DMS153 treated with DMSO at 0.1 percent for 48 hours (cell line): ENCODE data around the gene HOXD3.

Experiments used
- DNase-seq: peaks from one replicate; lab custom pipeline; 2025; ENCODE audit not compliant: unreplicated experiment; lab: John Stamatoyannopoulos, UW

Gene HOXD3

DNA sequence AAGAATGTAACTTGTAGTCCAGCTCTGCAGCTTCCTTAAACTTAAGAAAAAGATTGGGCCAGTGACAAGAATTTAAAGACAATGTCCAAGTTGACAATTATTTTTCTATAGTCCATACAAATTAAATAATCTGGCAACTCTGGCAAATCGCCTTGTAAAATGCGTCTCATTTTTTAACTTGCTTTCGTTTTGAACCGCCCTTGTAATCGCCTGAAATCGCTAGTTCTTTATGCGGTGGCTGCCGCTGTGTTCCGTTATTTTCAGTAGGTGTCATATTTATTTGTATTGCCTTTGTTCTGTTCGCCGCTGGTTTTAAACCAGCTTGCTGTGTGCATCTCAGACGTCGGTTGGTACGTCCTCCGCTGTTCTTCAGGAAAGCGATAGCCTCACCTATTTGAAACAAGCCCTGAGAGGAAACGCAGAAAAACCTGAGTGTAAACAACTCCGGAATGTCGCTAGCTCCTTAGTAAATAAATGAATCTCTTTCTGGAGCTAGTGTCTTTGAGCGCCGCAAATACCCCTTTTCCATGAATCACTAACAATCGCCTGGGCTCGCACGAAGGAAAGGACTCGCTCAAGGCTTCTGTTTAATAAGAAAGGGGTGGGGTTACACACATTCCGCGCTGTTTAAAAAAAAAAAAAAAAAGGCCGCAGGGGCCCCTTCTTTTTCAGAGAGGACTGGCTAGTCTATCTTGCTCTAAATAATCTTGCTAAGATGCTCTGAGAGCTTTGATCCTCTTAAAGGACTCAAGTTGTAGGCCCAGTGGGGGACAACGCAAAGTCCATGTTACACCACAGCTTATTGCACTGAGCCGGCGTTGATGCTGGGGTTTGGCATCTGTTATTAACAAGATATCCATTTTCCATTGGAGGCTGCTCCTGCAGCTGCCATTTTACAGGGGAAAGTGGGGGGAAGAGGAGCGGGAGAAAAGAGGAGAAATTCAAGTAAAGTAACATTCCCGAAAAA is 24.6 kb upstream of the HOXD3 start:
- no peak for DNase-seq

DNA sequence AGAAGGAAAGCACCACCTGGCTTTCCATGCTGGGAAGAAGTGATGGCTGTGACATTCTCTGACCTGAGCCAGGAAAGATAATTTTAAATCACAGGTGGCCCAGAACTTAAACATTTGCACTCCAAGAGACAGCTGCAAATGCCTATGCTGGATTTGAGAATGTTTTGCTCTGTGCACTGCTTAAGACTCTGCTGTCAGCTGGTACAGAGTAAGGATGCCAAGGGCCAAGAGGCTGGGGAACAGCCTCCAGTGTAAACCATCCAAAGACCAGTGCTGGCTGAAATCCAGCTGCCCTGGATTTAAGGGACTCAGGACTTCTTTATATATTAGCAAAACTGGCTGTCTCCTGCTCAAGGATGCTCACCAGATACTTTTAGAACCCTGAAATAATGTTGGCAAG is 23.7 kb upstream of the HOXD3 start:
- DNase-seq: no peak

DNA sequence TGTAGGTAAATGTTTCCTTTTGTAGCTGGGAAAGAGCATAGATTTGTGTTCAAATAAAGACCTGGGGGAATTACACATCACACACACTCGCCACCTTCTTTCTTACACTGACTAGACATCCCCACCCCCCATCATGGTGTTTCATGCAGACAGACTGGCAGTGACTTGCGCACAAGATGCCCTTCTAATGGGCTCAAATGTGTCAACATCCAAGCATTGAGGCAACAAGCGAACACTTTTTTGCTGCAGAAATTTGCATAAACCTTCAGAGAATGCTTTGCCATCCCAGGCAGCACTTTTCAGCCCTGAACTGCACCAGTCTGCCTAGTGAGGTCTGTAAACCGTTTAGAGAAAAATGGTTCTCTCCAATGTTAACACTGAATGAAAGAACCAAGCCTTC is 23.1 kb upstream of the HOXD3 start:
- no peak for DNase-seq

DNA sequence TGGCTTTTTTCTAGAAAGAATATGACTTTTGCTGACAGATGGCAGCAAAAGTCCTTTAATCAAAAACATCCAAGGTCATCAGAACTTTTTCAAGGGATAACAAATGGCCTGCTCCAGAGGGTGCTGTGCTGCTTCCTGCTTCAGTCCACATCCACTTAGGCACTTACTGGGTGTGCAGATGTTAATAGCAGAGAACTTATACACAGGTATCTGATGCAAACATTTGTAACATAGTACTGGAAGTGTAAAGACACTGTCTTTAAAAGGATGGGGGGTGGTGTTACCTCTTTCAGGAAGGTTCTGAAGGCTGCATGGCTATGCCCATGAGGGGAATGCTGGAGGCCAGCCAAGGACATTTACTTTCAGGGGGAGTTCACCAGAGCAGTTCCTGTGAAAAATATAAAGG is 22.1 kb upstream of the HOXD3 start:
- DNase-seq: no peak

DNA sequence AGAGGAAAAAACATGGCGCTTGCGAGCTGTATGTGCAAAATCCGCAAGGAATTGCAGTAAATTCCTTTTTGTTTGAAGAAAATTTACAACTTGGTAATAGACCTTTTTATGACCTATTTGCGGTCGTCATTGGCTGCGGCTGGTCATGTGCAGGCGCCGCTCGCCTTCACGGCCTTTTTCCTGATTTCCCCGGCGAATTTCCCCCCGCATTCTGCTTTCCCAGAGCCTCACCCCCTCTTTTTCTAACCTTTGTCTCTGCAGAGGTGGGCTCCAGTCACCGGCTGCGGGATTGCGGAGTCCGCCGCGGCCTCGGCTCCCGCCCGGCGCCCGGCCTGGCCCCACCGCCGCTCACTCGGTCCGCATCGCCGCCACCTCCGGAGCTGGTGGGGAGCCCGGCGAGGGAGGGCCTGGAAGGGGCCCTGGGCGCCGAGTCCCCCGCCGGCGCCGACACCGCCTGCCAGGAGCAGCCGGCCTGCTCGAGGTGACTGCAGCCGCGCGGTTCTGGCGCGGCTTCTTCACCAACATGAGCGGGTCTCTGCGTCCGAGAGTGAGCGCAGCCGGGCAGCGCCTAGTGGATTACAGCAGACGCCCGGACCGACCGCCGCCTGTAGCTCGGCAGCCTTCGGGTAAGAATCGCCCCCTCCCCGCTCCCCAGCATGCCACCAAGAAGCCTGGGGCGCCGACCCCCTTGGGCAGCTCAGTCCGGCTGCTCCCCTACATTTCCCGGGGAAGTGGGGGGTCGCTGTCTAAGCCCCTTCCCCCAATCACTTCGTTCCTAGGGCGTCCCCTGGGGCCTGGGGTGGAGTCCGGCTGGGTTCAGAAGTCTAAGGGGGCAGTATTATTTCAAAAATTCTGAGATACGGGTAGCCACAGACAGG is 20.5 kb upstream of the HOXD3 start:
- no peak for DNase-seq

DNA sequence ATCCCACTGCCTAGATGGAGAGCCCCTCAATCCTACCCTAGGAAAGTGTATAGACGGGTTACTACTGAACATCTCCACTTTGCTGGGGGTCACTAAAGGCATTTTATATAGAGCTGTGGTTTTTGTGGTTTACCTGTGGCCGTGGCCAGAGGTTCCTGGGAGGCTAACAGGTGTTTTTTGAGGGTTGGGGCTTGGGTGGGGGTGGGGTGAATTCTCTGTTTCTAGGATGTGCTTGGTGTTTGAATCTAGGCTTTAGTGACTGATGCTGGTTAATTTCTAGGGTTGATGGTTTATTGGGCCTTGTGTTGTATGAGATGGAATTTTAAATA is 19.9 kb upstream of the HOXD3 start:
- DNase-seq: no peak

DNA sequence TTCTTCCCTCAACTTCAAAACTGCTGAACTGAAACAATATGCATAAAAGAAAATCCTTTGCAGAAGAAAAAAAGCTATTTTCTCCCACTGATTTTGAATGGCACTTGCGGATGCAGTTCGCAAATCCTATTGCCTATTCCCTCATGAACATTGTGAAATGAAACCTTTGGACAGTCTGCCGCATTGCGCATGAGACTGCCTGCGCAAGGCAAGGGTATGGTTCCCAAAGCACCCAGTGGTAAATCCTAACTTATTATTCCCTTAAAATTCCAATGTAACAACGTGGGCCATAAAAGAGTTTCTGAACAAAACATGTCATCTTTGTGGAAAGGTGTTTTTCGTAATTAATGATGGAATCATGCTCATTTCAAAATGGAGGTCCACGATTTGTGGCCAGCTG is 19.2 kb upstream of the HOXD3 start:
- no peak for DNase-seq

DNA sequence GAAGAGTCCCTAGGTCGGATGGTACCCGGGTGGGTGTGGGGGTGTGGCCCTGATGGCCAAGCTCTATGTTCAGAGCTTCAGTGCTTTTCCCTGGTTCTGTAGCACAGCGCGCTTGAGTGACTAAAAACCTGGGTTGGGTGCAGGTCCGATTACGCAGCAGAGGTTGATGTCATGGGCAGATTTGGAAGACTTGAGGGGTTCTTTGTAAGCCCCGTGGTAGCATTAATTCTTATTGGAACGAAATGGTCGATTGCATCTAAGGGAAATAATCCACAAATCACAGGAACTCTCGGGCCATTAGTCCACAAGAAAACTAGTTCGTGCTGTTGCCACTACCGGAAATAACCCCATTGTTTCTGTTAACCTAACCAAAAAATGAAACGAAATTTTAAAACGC is 18.6 kb upstream of the HOXD3 start:
- no peak for DNase-seq

DNA sequence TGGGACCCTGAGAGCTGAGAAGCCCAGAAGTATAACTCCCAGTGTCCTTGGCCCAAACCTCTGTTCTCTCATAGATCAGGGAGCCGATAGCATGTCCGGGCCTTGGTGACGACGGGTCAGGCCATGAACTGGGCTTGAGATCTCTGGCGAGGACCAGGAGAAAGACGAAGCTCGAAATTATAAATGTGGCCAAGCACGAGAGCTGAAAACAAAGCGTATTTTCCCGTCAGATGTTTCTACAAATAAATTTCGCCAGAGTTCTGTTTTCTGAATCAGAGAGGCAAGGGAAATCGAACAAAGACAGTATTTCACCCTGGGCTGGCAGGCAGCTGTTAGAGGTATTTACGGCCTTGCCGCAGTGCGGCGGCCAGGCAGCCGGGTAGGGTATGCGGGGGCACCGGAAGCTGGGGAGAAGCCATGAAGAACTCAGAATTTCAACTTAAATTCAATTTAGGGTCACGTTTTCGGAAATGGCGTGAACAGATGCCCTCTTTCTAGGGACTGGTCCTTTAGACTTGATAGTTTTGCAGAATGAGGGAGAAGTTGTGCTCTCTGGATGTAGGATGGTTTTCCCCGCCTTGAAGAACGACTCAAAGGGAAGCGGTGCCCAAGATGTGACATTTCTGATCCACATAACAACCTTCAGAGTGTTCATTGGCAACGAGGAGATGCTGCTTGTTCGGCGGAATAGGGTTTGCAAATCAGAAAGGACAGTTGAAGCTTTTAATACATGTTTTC is 18.0 kb upstream of the HOXD3 start:
- DNase-seq: no peak

DNA sequence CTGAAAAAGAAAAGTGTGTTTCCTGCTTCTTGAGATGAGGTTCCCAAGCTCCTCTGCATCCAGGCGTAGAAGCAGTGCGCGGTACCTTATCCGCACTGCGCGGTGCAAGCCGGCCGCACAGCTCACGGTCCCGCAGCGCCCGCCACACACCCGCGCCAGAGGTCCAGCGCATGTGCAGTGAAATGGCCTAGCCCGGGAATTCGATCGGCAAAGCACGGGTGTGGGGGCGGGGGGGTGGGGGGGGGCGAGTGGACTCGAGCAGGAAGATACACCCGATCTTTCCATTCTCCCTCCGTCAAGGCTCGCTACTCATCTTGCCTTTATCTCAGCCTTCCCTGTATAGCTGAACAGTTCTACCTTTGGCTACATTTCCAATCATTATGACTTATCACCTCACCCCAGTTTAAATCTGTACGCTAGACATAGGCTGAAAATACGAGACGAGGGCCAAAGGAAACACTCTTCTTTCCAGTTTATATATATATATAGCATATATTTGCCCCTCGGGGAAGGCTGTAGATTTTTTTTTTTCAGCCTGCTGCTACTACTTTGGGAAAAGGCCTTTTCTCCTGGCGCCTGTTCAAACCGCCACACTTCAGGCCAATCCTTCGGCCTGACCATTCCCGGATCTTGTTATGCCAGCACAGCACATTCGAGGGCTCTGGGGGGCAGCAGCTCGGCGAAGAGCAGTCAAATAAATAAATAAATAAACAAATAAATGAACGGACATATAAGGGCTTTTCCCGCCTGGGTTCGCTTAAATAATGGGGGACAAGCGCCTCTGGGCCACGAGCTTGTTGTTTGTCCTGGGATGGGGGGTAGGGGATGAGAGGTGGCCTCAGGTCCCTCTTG is 17.2 kb upstream of the HOXD3 start:
- DNase-seq: no peak

DNA sequence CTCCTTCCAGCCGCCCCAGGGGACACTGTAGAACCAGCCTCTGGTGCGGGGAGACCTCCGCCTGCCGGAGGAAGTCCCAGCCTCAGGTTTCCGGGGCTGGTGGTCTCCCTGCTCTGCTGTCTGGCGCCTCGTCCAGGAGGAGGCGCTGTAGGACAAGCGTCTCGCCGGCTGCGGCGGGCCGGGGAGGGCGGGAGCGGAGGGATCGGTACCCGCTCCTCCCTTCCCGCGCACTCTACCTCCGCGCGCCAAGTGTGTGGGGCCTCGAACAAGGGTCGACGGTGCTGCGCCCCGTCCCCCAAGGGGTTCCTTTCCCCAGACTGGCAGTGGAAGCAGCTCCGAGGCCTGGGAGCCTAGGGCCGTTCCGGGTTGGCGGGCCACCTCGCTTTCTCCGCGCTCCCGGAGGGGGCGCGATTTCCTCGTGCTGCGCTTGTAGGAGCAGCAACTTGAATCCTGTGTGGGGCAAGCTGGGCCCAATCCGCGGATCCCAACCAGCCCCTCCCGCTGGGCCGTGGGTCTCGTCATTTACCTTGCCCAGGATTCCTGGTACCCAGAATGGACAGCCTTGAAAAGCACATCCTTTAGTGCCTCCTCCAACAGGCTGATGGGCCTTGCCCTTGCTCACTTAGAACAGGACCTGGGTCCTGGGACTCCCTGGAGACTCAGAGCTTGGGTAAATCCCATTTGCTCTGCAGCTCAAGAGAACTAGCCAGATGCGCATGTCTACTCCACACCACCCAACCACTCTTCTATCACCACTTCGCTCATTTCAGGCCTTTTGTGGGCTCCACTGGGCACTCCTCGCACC is 16.4 kb upstream of the HOXD3 start:
- no peak for DNase-seq

DNA sequence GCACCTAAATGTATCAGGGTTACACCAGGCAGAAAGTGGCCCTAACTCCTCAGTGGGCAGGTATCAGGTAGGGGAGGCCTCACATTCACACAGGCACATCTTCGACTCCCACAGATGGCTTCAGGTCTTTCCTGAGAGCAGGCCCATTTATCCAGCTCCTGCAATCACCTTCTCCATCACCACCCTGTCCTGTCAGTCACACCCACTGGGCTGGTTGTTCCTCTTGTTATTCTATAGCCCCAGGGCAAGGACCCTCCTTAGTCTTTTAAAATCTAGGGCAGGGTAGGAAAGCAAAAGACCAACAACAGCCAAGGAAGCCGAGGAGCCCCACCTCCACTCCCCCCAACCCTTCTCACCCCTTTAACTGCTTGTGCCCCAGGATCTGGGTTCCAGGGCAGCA is 14.8 kb upstream of the HOXD3 start:
- no peak for DNase-seq

DNA sequence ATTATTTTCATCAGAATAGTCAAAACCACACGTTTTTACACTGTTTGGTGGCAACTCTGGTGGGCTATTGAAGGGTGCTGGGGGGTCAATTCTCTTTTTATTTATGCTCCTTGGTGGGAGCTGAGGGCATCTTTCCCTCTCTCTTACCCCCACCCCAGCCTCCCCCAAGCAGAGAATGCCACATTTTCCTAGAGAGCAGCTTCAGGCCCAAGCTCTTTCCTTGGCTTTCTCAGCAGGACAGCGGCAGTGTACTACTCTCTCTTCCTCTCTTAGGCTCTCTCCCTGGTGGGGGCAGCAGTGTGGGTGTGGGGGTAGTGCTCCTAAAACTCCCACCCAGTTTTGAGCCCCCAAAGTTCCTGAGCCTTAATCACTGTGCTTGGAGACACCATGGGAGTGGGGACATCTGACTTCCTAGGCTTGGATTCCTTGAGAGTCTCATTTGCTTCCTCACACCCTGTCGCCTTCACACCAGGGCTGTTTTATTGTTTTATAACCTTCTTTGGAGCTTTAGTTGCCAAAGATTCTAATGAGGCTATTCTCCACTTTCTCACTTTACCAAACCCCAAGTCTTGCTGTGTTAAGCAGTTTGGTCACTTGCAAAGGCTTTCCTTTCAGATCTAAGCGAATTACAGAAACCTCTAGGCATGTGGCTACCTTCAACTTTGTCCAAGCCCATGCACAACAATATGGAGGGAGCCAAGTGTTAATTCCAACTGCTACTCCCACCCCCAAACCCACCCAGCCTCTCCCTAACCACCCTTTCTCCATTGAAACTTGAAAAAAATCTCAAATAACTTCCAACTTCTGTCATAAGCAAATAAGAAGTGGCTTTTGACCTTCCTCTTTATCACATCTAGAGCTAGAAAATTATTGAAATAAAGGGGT is 11.8 kb upstream of the HOXD3 start:
- DNase-seq: no peak

DNA sequence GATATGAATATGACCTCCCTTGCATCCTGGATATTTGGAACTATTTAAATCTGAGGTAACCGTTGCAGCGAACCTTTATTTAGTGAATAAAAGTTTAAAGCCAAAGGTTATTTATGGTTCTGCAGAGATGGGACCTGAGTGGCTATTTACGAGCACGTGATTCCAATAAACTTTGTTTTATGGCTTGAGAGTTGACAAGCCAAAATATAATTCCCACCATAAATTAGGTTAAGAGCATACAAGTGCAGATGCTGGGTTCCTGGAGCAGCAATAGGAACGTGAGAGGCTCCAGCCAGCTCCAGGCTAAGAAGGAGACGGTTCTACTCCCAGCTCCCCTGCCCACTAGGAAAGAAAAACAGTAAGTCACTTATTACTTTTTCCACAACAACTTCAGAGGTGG is 11.0 kb upstream of the HOXD3 start:
- no peak for DNase-seq

DNA sequence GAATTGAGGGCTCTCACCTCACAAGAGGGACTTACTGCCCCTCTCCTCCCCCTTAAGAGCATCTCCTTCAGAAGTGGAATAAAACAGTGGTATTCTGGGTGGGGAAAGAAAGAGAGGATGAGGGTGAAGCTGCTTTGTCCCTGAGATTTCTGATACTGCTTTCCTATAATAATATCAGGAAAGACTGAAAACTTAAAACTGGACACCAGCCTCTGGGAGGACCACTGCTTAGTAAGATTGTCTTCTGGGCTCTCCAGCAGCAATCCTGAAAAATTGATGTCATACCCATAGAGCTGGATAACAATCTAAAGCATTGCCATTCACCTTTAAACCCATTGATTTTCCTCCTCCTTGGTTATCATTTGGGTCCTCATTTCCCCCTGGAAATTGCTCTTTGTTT is 10.5 kb upstream of the HOXD3 start:
- DNase-seq: no peak

DNA sequence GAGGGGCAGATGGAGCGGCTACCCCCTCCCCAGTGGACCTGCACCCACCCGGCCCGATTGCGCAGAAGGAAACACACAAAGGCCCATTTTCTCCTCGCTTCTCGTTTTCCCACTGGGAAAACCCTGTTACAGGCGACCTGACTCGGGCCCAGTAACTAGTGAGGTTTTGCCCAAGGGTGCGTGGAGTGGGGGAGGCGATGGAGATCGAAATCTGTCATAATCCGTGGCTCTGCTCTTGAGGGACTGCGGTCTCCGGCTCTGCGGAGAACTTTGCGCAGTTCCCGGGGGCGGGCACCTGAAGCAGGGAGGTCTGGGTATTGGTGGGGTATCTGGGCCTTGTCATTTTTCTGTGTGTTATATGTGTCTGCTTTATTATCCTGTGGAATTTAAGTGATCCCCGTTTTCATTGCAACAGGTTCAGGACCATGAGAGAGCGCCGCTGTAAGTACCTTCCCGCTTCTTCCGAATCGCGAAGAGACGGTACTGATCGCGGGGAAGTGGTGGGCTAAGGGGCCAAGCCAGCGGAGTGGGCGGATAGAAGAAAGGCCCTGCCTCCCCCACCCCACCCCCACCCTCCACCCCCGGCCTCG is 9.8 kb upstream of the HOXD3 start:
- DNase-seq: no peak

DNA sequence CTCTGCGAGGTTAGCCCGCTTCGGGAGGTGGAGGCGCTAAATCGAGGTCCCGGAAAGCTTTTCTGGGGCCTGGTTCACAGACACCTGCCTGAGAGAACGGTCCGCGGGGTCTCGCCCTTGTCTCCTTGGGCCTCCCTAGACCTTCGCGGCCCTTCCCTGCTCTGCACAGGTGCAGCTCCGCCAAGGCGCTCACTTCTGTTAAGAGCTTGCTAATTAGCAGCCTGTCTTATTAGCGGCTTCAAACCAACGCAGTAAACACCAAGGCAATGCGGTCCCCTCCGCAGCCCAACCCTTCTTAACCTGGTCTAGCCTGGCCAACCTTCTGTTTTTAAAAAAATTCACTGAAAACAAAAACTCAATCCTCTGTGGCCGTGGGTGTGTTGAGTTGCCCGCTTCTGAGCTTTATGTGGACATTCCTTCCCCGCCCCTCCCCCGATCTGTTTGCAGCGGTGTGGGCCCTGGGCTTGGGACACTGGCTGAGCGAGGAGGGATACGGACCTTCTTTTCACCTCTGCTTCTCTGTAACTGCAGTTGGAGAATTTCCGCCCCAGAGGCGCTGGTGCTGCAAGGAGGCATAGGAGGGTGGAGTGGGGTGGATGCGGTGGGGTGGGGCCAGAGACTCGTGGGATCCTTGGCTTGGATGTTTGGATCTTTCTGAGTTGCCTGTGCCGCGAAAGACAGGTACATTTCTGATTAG is 9.2 kb upstream of the HOXD3 start:
- no peak for DNase-seq
